Ovary (tissue), 9 donors: ENCODE data around the gene KRTAP10-10. TPM values are rescaled to one million over a fixed set of nuclear protein-coding genes. Genes with fewer than 3 reads are reported as not detected.

ENCODE experiments used
- DNase-seq, 5 donors: peaks; one replicate each; pipeline ENCODE4 v3.0.0-alpha.2; 2019 to 2020
- H3K27ac ChIP-seq, 2 donors: fragments of 200-600 bp; one replicate each; pipeline versions ENCODE4 v1.5.1 to v1.8.0; 2019 to 2022
- H3K27me3 ChIP-seq: fragments of 200-600 bp; one replicate; pipeline ENCODE4 v1.8.0; 2022
- H3K36me3 ChIP-seq: fragments of 200-600 bp; sonication (generic); one replicate; pipeline ENCODE4 v1.5.1; 2019
- H3K4me1 ChIP-seq: one replicate; pipeline ENCODE4 v1.8.1; 2013; ENCODE audit warnings: mild to moderate bottlenecking, moderate library complexity; ENCODE audit not compliant: insufficient read depth
- H3K4me3 ChIP-seq: fragments of 200-600 bp; sonication (generic); one replicate; pipeline ENCODE4 v1.5.1; 2017
- H3K9me3 ChIP-seq, 2 donors: fragments of 200-600 bp in 1 of 2; sonication (generic) in 1 of 2; one replicate each; pipeline versions ENCODE4 v1.5.1 to v1.8.1; 2013 to 2019; ENCODE audit warnings: mild to moderate bottlenecking in 1 of 2, moderate library complexity in 1 of 2
- CTCF ChIP-seq, 3 donors: fragments of 450-650 bp in 2 of 3; fragments of 200-600 bp in 1 of 3; IDR thresholded peaks; one replicate each; pipeline versions ENCODE4 v1.5.1 to v1.8.0; 2016 to 2022; ENCODE audit warnings: antibody characterized with exemption in 3 of 3, mild to moderate bottlenecking in 1 of 3
- EP300 ChIP-seq: sonication (generic); formaldehyde crosslinking; IDR thresholded peaks from one replicate; pipeline ENCODE4 v1.6.1; 2017; ENCODE audit warnings: antibody characterized with exemption
- POLR2A ChIP-seq: fragments of 450-650 bp; IDR thresholded peaks from one replicate; pipeline ENCODE4 v1.6.1; 2017; ENCODE audit warnings: antibody characterized with exemption, mild to moderate bottlenecking, moderate library complexity
- WGBS, 3 donors: extraction: QIAGEN DNeasy Blood & Tissue Kit in 1 of 3; methylation state at CpG; one replicate each; pipeline versions ENCODE4 v1.1.5 to v1.1.7; 2013 to 2017; 5-methylcytosine and 5-hydroxymethylcytosine counted together
- intact Hi-C, 4 donors: fragments of 100-400 bp; cut with DNase I; formaldehyde crosslinking; loops; one replicate each; pipeline versions ENCODE4 v1.11.0 to v1.15.1; 2022 to 2023
- polyA plus RNA-seq, 2 donors: library from polyadenylated mRNA; stranded (reverse); fragments of 200-250 nt in 1 of 2; fragments of 350-450 nt in 1 of 2; fragmentation: Illumina TruSeq in 1 of 2; extraction: RNeasy Lipid Tissue Mini Kit (QIAGEN cat#74804) in 1 of 2; gene quantifications; one replicate each; pipeline ENCODE4 v1.2.3, GENCODE V29; 2013 to 2014
- total RNA-seq, 7 donors: library from RNA; depleted of rRNA in 2 of 7; stranded (reverse); fragments of >200 nt in 2 of 7; fragmentation: NEBNext Ultra II Directional in 3 of 7; extraction: Animal tissue kit (Norgen Biotek cat#: 25700) in 3 of 7; gene quantifications; one replicate each; pipeline versions ENCODE4 v1.1.0 to v1.2.4, GENCODE V29; 2016 to 2023
- donor health status: DM: no; HTN: no; CAD: no; lungs with moderate emphysema.
- donor health status: DM: no; HTN: no; CAD: no.
- donor health status: Bipolar disorder and iron deficiency.
- donor health status: DM: yes; HTN: yes; CAD: no.
- donor health status: DM: no; HTN: no; CAD: no.
- donor health status: DM: yes; HTN: yes; CAD: no.

The KRTAP10-10 gene
- total and polyA plus RNA-seq, 9 donors, result not detected

DNA sequence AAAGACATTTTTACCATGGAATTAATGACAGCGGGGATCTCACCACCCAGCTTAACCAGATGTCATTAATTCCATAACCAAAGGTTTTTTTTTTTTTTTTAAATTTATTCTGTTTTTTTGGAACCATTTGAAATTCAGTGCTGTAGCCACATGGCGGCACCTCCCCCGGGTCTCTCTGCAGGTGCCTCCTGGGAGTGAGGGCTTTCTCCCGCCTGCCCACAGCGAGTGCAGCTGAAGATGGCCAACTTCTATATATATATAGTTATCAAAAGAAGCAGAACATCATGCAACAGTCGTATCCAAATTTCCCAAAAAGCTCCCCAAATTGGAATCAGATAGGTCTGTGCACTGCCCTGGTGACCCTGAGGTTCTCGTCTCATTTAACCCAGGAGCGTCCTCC is 21.7 kb upstream of the KRTAP10-10 start:
- no peaks in the 10 kb centered on the region for H3K4me1 ChIP-seq
- H3K27me3 ChIP-seq, result no peaks in the 10 kb centered on the region
- TF ChIP-seq POLR2A, result no peak
- no peak for TF ChIP-seq EP300
- TF ChIP-seq CTCF (IDR thresholded peaks at IDR 0.05), result no peak
- H3K27ac ChIP-seq, result no peak overlapping the region
- no peaks in the 10 kb centered on the region for H3K36me3 ChIP-seq
- WGBS, 3 donors, result 62 to 73% (median 69%) methylated on average over 8 of the region's 8 CpGs
- H3K9me3 ChIP-seq, result no peaks in the 10 kb centered on the region
- intact Hi-C loops, result no loop called here
- no peak for DNase-seq
- no peak overlapping the region for H3K4me3 ChIP-seq

GRCh38 chr21:44615911-44616590 is 21.1 kb upstream of the KRTAP10-10 start:
- Histone ChIP-seq H3K36me3 (no peaks in the 10 kb centered on the region), H3K27ac (no peak overlapping the region), H3K4me1 (no peaks in the 10 kb centered on the region), H3K4me3 (no peak overlapping the region), H3K9me3 (no peaks in the 10 kb centered on the region), H3K27me3 (no peaks in the 10 kb centered on the region)
- intact Hi-C loops, result no loop called here
- no peak for TF ChIP-seq EP300
- no peak for TF ChIP-seq POLR2A
- TF ChIP-seq CTCF (IDR thresholded peaks at IDR 0.05), result no peak
- 72 to 78% (median 75%) methylated on average over 15 to 17 of the region's 17 CpGs for WGBS, 3 donors
- DNase-seq, result no peak

DNA sequence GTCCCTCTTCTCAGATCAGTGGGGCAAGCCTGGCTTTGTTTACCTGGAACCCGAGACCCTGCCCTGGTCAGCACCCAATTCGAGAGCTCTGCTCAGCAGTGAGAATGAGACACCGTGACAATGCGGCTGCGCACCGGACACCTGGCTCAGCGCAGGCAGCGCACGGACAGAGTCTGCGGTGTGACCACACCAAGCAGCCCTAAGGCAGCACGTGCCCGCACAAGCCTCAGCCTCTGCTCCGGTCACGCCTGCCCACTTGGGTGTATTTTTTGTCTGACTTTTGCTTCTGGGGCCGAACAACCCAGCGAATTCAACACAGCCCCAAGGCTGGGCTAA is 20.6 kb upstream of the KRTAP10-10 start:
- no peaks in the 10 kb centered on the region for H3K36me3 ChIP-seq
- no peak overlapping the region for H3K27ac ChIP-seq
- no peak for DNase-seq
- no peak overlapping the region for H3K4me3 ChIP-seq
- H3K4me1 ChIP-seq, result no peaks in the 10 kb centered on the region
- intact Hi-C loops, result no loop called here
- H3K27me3 ChIP-seq, result no peaks in the 10 kb centered on the region
- 75 to 84% (median 76%) methylated on average over 16 of the region's 16 CpGs for WGBS, 3 donors
- no peaks in the 10 kb centered on the region for H3K9me3 ChIP-seq
- TF ChIP-seq CTCF (IDR thresholded peaks at IDR 0.05) (no peak), EP300 (no peak), POLR2A (no peak)

GRCh38 chr21:44617071-44617501 is 20.1 kb upstream of the KRTAP10-10 start:
- Histone ChIP-seq H3K9me3 (no peaks in the 10 kb centered on the region), H3K27ac (no peak overlapping the region), H3K4me1 (no peaks in the 10 kb centered on the region), H3K36me3 (no peaks in the 10 kb centered on the region), H3K27me3 (no peaks in the 10 kb centered on the region), H3K4me3 (no peak overlapping the region)
- intact Hi-C loops, result no loop called here
- 40 to 55% (median 45%) methylated on average over 8 of the region's 8 CpGs for WGBS, 3 donors
- DNase-seq, result no peak
- TF ChIP-seq CTCF (IDR thresholded peaks at IDR 0.05) (no peak), EP300 (no peak), POLR2A (no peak)
